NOMO-1 treated with DMSO at 0.1 percent for 48 hours (cell line): ENCODE measurements around the gene PIAS3.
"Not testable (repeated sequence)": the region's sequence is repeated elsewhere in the genome, so short reads cannot be mapped to it uniquely, and the experiment has no call there.

ENCODE experiments used
- DNase-seq: peaks from one replicate; lab custom pipeline; 2025; ENCODE audit not compliant: unreplicated experiment; lab: John Stamatoyannopoulos, UW

Gene PIAS3

DNA sequence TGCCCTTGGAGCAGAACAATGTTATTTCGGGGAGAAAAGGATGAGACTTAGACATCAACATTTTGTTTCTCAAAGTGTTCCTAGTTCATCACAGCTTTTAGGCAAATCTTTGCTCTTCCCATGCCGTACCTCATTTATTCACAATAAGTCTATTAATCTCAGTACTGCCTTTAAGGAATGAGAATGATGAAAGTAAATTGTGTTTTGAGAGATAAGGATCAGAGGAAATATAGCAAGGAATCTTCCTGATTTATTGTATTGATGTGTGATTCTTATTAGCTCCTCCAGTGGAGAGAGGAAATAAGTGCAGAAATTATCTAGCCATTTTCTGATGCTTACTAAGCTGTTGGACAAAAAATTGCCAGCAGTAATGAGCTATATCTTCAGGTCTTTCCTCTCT lies 32.9 kb downstream of the PIAS3 start:
- no peak for DNase-seq

DNA sequence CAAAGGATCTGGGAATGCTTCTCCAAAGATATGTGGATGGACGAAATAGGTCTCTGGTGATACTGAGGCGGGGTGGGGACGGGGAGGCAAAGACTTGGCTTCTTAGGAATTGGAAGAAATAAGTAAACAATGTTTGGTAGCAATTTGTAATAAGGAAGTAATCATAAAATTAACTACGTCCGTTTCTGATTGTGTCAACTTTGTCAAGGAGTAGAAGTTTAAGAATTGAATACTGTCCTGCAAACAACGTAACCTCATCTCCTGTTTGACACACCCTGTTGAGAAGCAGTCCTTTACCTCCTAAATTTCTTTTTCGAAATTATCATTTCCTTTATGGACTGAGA lies 34.4 kb downstream of the PIAS3 start:
- no peak for DNase-seq

DNA sequence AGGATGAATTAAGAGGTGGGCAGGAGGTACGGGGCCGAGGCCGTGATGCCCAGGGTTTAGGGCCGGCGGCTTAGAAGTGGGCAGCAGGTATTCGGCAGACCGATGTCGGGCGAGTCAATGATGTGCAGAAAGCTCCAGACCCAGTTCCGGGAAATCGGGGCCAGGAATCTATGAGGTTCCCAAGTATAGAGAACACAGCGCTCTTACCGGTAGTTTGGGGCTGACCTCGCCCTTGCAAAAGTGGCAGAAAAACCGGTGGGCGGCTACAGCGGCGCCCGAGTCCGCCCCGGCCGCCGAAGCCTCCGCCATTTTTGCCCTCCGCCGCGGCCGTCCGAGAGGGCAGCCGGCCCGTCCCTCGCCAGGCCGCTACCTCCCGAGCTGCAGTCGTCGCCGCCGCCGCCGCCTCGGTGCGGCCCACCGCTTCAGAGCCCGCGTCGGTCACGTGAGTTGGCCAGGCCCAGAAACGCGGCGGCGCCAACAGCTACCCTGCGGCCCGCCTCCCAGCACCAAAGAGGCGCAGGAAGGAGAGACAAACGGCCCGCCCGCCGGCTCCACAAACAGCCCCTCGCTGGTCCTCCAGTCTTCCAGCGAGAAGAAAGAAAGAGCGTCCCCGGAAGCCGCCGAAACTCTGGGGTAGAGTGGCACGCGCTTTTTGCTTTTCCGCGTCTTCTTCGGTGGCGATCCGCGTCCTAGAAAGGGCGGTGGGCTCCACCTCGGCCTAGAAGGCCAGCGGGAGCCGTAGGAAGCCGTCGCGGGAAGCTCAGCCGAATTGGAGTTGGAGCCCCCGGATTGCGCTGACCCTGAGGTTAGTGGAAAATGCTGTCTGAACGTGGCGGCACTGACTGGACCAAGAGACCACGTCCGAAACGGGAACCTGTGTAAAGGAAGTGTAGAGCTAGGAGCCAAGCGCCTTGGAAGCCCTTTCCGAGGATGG lies 35.0 kb downstream of the PIAS3 start, which contains the start of the genes POLR3C and RNF115:
Gene POLR3C (plus strand): TSS at position 636 of the 934 bp plus-strand sequence. CDS start 1,577 bp downstream, outside the sequence.
Gene RNF115 (minus strand): TSS at position 531 of the 934 bp plus-strand sequence. CDS start 222 bp downstream, at position 309.
- peak; percentile 95 for DNase-seq

DNA sequence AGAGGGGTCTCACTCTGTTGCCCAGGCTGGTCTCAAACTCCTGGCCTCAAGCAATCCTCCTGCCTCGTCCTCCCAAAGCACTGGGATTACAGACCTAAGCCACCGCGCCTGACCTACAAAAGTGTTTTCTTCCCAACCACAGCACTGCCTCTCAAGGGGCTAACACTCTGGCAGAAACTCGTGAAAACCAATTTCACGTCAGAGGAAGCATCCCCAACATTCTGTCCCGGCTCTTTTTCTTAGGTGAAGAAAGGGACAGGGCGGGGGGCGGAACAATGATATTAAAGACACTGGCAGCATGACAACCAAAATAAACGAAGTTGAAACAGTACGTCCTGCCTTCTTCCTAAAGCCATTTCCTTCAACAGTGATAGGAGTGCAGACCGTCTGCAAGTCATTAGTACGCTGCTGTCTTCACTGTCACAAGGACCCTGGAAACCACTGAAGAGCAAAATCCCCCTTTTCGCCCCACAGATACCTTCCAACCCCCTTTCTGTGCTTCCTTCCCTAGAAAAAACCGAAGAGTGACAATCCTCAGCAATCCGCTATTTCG lies 36.0 kb downstream of the PIAS3 start:
- DNase-seq, result not testable (repeated sequence)

DNA sequence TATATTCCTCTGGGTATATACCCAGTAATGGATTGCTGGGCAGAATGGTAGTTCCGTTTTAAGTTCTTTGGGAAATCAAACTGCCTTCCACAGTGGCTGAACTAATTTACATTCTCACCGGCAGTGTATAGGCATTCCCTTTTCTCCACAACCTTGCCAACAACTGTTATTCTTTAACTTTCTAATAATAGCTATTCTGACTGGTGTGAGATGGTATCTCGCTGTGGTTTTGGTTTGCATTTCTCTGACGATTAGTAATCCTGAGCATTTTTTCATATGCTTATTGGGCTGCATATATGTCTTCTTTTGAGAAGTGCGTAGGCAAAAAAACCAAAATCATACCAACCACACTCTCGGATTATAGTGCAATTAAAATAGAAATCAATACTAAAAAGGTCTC lies 40.8 kb downstream of the PIAS3 start:
- DNase-seq, result not testable (repeated sequence)

DNA sequence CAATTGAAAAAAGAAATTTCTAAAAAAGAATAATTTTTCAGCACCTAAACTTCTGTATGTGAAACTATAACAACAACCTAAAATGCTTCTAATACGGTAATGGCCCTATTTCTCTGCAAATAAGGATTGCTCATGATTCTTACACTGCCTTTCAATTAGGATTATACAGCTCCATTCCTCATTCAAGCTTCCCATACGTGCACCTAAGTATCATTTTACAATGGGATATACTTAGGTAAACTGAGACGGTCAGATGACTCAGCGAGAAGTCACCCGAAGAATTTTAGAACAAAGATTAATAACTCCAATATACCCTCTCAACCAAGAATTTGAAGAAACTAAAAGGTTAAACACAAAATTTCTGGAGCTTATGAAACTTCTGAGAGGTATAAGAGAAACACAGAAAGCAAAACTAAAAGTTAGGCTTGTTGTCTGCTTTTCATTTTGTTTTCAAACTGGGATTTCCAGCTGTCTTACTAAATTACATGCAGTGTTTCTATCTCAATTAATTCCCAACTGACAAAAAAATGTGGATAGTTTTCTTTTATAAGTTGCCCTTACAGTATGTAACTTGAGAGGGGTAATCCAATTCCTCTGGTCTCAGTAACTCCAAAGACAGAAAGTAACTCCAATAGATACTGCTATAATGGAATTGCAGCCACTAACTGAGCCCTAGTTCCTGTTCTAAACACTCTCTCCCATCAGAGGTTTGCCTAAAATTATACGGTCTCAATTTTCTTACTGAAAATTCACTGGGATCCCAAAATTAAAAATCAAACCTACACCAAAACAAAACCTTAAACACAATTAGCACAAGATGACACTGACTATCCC lies 45.7 kb downstream of the PIAS3 start:
- not testable (repeated sequence) for DNase-seq

DNA sequence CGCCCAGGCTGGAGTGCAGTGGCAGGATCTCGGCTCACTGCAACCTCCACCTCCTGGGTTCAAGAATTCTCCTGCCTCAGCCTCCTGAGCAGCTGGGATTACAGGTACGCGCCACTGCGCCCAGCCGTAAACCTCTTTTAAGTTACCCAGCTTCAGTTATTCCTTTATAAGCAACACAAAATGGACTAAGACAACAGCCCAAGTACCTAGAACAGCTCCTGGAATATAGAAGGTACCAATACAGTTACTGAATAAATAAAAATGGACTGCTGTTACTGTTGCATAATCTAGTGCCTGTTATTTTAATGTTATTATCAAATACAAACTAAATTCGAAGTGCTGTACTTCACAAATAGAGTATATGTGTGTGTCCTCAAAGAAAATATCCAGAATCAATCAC lies 52.0 kb downstream of the PIAS3 start:
- DNase-seq, result no peak

DNA sequence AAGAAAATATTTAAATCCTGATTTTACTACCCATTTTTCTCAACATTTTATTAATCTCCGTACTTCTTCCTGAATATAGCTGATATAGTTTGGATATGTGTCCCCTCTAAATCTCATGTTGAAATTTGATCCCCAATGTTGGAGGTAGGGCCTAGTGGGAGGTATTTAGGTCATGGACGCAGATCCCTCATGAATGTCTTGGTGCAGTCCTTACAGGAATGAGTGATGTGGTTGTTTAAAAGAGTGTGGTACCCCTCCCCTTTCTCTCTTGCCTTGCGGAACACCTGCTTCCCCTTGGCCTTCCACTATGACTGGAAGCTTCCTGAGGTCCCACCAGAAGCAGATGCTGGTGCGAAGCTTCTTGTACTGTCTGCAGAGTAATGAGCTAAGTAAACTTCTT lies 52.5 kb downstream of the PIAS3 start:
- DNase-seq, result no peak

DNA sequence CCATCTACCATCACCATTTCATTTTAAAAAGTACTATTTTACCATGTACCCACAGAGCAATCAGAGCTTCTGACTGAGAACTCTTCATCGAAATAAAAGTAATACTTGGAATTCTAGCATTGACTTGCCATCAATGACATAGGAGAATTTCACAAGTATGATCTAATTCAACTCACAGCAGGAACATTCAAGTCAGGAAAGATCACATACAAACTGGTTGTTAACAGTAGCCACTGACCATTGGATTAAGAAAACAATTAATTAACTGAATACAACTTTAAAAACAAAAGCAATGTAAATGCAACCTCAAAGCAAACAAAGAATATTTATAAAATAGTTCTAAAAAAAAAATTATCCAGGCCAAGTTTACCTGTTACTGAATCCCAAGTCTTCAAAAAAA lies 53.8 kb downstream of the PIAS3 start:
- DNase-seq, result no peak

DNA sequence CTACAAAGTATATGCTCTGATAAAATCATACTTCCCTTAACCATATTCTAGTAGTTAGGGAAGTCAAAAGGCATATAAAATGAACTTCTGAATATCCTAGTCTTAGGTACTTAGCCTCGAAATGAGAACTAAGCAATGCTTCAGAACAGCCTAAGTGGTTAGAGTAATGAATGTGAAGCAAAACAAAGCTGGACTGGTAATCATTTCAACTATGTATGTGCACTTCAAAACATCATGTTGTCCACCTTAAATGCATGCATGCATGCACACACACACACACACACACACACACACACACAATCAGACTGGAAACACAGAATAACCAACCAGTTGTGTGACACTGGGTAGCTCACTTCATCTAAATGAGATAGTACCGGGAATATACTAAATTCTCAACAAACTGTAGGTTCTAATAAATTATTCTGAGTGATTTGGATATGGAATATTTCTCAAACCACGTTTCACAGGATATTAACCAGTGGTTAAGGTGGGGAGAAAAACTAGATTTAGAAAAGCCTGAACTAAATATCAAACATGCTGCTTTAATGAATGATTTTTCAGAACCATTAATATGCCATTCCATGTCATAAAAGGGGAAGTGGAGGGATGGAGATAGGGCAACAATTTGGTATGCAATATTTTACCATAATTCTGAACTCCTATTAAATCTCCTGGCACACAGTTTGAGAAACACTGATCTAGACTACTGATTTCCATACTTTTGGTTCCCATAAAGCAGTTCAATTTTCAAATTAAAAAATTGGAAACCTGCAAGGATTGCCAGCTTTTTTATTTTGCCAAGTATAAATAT lies 54.4 kb downstream of the PIAS3 start:
- DNase-seq, result no peak

DNA sequence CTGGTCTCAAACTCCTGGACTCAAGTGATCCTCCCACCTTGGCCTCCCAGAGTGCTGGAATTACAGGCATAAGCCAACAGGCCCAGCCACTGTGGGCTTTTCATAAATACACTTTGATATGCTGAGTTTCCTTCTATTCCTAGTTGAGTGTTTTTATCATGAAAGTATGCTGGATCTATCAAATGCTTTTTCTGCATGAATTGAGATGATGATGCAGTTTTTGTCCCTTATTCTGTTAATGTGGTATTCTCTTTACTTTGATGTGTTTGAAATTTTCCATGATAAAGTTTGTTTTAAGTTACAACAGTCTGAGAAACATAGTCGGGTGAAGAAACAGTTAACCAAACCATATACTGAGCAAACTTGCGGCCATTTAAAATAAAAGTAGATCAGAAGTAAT lies 59.1 kb downstream of the PIAS3 start:
- DNase-seq, result no peak
